GM12891 (cell line): Measurements from ENCODE around the gene H1-8.

Experiments used
- POLR2A ChIP-seq: IDR thresholded peaks from 2 replicates; pipeline ENCODE4 v1.6.1; 2011; ENCODE audit warnings: low read depth, low read length, control low read depth
- POLR2AphosphoS5 ChIP-seq: IDR thresholded peaks from 2 replicates; pipeline ENCODE4 v1.6.1; 2011; ENCODE audit warnings: low read depth, low read length, control low read depth
- TAF1 ChIP-seq: IDR thresholded peaks from 2 replicates; pipeline ENCODE4 v1.6.1; 2011; ENCODE audit warnings: low read depth, low read length, control low read depth

DNA sequence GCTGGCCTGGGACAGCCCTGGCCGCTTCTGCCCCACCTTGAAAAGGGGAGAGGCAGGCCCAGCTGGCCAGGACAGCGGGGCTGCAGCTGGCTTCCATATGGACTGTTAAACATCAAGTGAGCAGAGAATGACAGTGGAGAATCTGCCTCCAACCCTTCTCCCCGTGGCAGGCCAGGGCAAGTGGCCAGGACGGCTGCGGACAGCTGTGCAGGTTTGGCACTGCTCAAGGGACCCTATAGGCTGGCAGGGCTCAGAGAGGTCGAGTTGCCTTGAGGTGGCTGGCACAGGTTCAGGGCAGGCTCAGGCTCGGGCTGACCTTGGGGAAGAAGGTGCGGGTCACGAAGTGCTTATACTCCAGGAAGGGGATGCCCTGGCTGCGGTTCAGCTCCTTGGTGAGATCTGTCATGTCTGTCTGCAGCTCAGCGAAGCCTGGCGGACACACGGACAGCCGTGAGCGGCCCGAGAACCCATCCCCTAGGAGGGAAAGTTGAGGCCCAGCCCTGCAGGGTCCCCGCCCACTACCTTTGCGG, 24.3 kb downstream of the H1-8 start:
- no peak for TF ChIP-seq POLR2AphosphoS5
- TF ChIP-seq POLR2A = no peak
- TF ChIP-seq TAF1 = no peak
